ENCODE results near the gene NME2. TPM values are rescaled to one million over a fixed set of nuclear protein-coding genes. Genes with fewer than 3 reads are reported as not detected.

Gene NME2
- total and polyA plus RNA-seq, 4 donors: 170 to 310 (median 192) TPM

GRCh38 chr17:51185763-51186332 lies 19.6 kb downstream of the NME2 start (continued):
- TF ChIP-seq, protein P1, sequence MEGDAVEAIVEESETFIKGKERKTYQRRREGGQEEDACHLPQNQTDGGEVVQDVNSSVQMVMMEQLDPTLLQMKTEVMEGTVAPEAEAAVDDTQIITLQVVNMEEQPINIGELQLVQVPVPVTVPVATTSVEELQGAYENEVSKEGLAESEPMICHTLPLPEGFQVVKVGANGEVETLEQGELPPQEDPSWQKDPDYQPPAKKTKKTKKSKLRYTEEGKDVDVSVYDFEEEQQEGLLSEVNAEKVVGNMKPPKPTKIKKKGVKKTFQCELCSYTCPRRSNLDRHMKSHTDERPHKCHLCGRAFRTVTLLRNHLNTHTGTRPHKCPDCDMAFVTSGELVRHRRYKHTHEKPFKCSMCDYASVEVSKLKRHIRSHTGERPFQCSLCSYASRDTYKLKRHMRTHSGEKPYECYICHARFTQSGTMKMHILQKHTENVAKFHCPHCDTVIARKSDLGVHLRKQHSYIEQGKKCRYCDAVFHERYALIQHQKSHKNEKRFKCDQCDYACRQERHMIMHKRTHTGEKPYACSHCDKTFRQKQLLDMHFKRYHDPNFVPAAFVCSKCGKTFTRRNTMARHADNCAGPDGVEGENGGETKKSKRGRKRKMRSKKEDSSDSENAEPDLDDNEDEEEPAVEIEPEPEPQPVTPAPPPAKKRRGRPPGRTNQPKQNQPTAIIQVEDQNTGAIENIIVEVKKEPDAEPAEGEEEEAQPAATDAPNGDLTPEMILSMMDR (IDR thresholded peaks at IDR 0.05; ENCODE audit: low read depth, low read length, missing input control): no peak
- TF ChIP-seq YY1 (IDR thresholded peaks at IDR 0.05) (no peak), EGR1 (IDR thresholded peaks at IDR 0.05; ENCODE audit: low read depth in 2 of 2) (no peak), HNF4G (IDR thresholded peaks at IDR 0.05) (no peak), RXRA (IDR thresholded peaks at IDR 0.05) (no peak)
- TF ChIP-seq, protein P2, sequence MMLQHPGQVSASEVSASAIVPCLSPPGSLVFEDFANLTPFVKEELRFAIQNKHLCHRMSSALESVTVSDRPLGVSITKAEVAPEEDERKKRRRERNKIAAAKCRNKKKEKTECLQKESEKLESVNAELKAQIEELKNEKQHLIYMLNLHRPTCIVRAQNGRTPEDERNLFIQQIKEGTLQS (IDR thresholded peaks at IDR 0.05): no peak

- peaks cover 4 to 46% (median 30%) of the 10 kb centered on the region in 4 donors for H3K36me3 ChIP-seq (ENCODE audit: control insufficient read depth in 4 of 4, insufficient read depth in 3 of 4, low read depth in 1 of 4, low read length in 3 of 4)
- DNase-seq (ENCODE audit: low spot score): no peak
- no peak overlapping the region for H3K4me3 ChIP-seq (ENCODE audit: low read depth in 1 of 3, low read length in 3 of 3)
- H3K9ac ChIP-seq (ENCODE audit: low read depth in 1 of 2, low read length in 2 of 2): no peak overlapping the region
- no peaks in the 10 kb centered on the region for H3K27me3 ChIP-seq (ENCODE audit: control insufficient read depth in 4 of 4, insufficient read depth in 4 of 4, low read length in 3 of 4)
- WGBS: 92% methylated on average over 9 of the region's 9 CpGs
- no peak overlapping the region for H3K27ac ChIP-seq (ENCODE audit: low read depth in 1 of 2, low read length in 2 of 2)
- no peaks in the 10 kb centered on the region for H3K9me3 ChIP-seq (ENCODE audit: control insufficient read depth in 4 of 4, low read length in 3 of 4)
- peaks cover 0 to 1% (median 0%) of the 10 kb centered on the region in 4 donors for H3K4me1 ChIP-seq (ENCODE audit: control insufficient read depth in 4 of 4, insufficient read depth in 4 of 4, low read length in 3 of 4)
- no peak for TF ChIP-seq EGR1 (IDR thresholded peaks at IDR 0.05; ENCODE audit: low read depth in 2 of 2)
- TF ChIP-seq, protein P3, sequence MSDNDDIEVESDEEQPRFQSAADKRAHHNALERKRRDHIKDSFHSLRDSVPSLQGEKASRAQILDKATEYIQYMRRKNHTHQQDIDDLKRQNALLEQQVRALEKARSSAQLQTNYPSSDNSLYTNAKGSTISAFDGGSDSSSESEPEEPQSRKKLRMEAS (IDR thresholded peaks at IDR 0.05): no peak
- TF ChIP-seq, protein P4, sequence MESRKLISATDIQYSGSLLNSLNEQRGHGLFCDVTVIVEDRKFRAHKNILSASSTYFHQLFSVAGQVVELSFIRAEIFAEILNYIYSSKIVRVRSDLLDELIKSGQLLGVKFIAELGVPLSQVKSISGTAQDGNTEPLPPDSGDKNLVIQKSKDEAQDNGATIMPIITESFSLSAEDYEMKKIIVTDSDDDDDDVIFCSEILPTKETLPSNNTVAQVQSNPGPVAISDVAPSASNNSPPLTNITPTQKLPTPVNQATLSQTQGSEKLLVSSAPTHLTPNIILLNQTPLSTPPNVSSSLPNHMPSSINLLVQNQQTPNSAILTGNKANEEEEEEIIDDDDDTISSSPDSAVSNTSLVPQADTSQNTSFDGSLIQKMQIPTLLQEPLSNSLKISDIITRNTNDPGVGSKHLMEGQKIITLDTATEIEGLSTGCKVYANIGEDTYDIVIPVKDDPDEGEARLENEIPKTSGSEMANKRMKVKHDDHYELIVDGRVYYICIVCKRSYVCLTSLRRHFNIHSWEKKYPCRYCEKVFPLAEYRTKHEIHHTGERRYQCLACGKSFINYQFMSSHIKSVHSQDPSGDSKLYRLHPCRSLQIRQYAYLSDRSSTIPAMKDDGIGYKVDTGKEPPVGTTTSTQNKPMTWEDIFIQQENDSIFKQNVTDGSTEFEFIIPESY (IDR thresholded peaks at IDR 0.05): no peak
- TF ChIP-seq FOXA2 (IDR thresholded peaks at IDR 0.05): no peak
- no peak for TF ChIP-seq RAD21 (IDR thresholded peaks at IDR 0.05)
- TF ChIP-seq, protein P1 (IDR thresholded peaks at IDR 0.05; ENCODE audit: low read depth, low read length, missing input control): no peak
- no peak for TF ChIP-seq FOXA1 (IDR thresholded peaks at IDR 0.05)
- TF ChIP-seq RXRA (IDR thresholded peaks at IDR 0.05): no peak
- no peak for TF ChIP-seq YY1 (IDR thresholded peaks at IDR 0.05)
- TF ChIP-seq, protein P2 (IDR thresholded peaks at IDR 0.05): no peak
- TF ChIP-seq HNF4A (conservative IDR thresholded peaks at IDR 0.05): no peak
- TF ChIP-seq HNF4G (IDR thresholded peaks at IDR 0.05): no peak
- TF ChIP-seq TAF1 (conservative IDR thresholded peaks at IDR 0.05): no peak
- no peak for TF ChIP-seq GABPA (IDR thresholded peaks at IDR 0.05 in 1 of 2, conservative IDR thresholded peaks at IDR 0.05 in 1 of 2)
These were observed 22.1 kb downstream of the NME2 start for GRCh38 chr17:51188271-51188833.
